H9 (cell line): Measurements from ENCODE around the gene LETM1. TPM values are rescaled to one million over a fixed set of nuclear protein-coding genes. Genes with fewer than 3 reads are reported as not detected.

ENCODE experiments used
- DNase-seq: peaks from one replicate; pipeline ENCODE4 v3.0.0-alpha.2; 2017
- H2AFZ ChIP-seq: one replicate; pipeline ENCODE4 v1.6.1; 2013; ENCODE audit warnings: mild to moderate bottlenecking, low read length, control low read depth, moderate library complexity
- H2AK5ac ChIP-seq: 2 replicates; pipeline ENCODE4 v1.6.1; 2013; ENCODE audit warnings: low read length, control low read depth, mixed read lengths; ENCODE audit not compliant: insufficient read length
- H2BK120ac ChIP-seq: one replicate; pipeline ENCODE4 v1.6.1; 2013; ENCODE audit warnings: low read depth, mild to moderate bottlenecking, low read length, control low read depth, inconsistent platforms; ENCODE audit not compliant: poor library complexity, severe bottlenecking
- H2BK12ac ChIP-seq: 2 replicates; pipeline ENCODE4 v1.6.1; 2013; ENCODE audit warnings: low read length, control low read depth, mixed read lengths, low read depth; ENCODE audit not compliant: insufficient read length
- H2BK15ac ChIP-seq: 2 replicates; pipeline ENCODE4 v1.6.1; 2013; ENCODE audit warnings: low read depth, low read length, control low read depth
- H2BK20ac ChIP-seq: one replicate; pipeline ENCODE4 v1.6.1; 2013; ENCODE audit warnings: low read depth, mild to moderate bottlenecking, low read length, control low read depth, inconsistent platforms; ENCODE audit not compliant: poor library complexity, severe bottlenecking
- H2BK5ac ChIP-seq: 2 replicates; pipeline ENCODE4 v1.6.1; 2013; ENCODE audit warnings: low read length, control low read depth, mixed read lengths; ENCODE audit not compliant: insufficient read length
- H3K14ac ChIP-seq: 2 replicates; pipeline ENCODE4 v1.6.1; 2013; ENCODE audit warnings: low read length, control low read depth; ENCODE audit not compliant: insufficient read depth
- H3K18ac ChIP-seq: 2 replicates; pipeline ENCODE4 v1.6.1; 2013; ENCODE audit warnings: low read depth, mild to moderate bottlenecking, mixed read lengths, low read length, control low read depth; ENCODE audit not compliant: insufficient read length
- H3K23ac ChIP-seq: 2 replicates; pipeline ENCODE4 v1.6.1; 2013; ENCODE audit warnings: low read length, control low read depth, mixed read lengths, low read depth; ENCODE audit not compliant: insufficient read length
- H3K23me2 ChIP-seq: 2 replicates; pipeline ENCODE4 v1.6.1; 2013; ENCODE audit warnings: low read depth, mild to moderate bottlenecking, mixed read lengths, low read length, control low read depth; ENCODE audit not compliant: insufficient read length, poor library complexity, severe bottlenecking
- H3K27ac ChIP-seq: 2 replicates; pipeline ENCODE4 v1.5.1; 2013; ENCODE audit warnings: low read length, control low read depth, mixed read lengths, low read depth; ENCODE audit not compliant: insufficient read length
- H3K27me3 ChIP-seq: 2 replicates; pipeline ENCODE4 v1.6.1; 2013; ENCODE audit warnings: low read length, control low read depth, inconsistent platforms; ENCODE audit not compliant: insufficient read depth
- H3K4ac ChIP-seq: 2 replicates; pipeline ENCODE4 v1.6.1; 2013; ENCODE audit warnings: low read depth, mild to moderate bottlenecking, control low read depth, inconsistent platforms, low read length, moderate library complexity
- H3K4me1 ChIP-seq: 2 replicates; pipeline ENCODE4 v1.6.1; 2013; ENCODE audit warnings: low read length, control low read depth, inconsistent platforms; ENCODE audit not compliant: insufficient read depth
- H3K4me2 ChIP-seq: 2 replicates; pipeline ENCODE4 v1.6.1; 2013; ENCODE audit warnings: low read length, control low read depth, mixed read lengths; ENCODE audit not compliant: insufficient read length, insufficient read depth
- H3K56ac ChIP-seq: 2 replicates; pipeline ENCODE4 v1.6.1; 2013; ENCODE audit warnings: low read depth, mild to moderate bottlenecking, mixed read lengths, low read length, control low read depth; ENCODE audit not compliant: insufficient read length
- H3K79me1 ChIP-seq: 2 replicates; pipeline ENCODE4 v1.6.1; 2013; ENCODE audit warnings: low read depth, mild to moderate bottlenecking, moderate library complexity, low read length, control low read depth, inconsistent platforms; ENCODE audit not compliant: insufficient read depth, poor library complexity, severe bottlenecking
- H3K79me2 ChIP-seq: 2 replicates; pipeline ENCODE4 v1.6.1; 2013; ENCODE audit warnings: low read length, control low read depth, inconsistent platforms; ENCODE audit not compliant: insufficient read depth
- H3K9ac ChIP-seq: 2 replicates; pipeline ENCODE4 v1.6.1; 2013; ENCODE audit warnings: low read length, control low read depth, mixed read lengths; ENCODE audit not compliant: insufficient read length; ENCODE audit errors: extremely low read depth
- H3K9me3 ChIP-seq: one replicate; pipeline ENCODE4 v1.6.1; 2013; ENCODE audit warnings: low read depth, low read length, inconsistent platforms; ENCODE audit not compliant: control insufficient read depth
- H3T11ph ChIP-seq: one replicate; pipeline ENCODE4 v1.6.1; 2013; ENCODE audit warnings: mild to moderate bottlenecking, low read length, control low read depth, inconsistent platforms
- H4K20me1 ChIP-seq: one replicate; pipeline ENCODE4 v1.6.1; 2013; ENCODE audit not compliant: control insufficient read depth, insufficient read length, insufficient read depth
- H4K5ac ChIP-seq: 2 replicates; pipeline ENCODE4 v1.6.1; 2013; ENCODE audit warnings: low read depth, mild to moderate bottlenecking, mixed read lengths, low read length, control low read depth; ENCODE audit not compliant: insufficient read length
- H4K8ac ChIP-seq: replicated peaks from 2 replicates; pipeline ENCODE4 v1.6.1; 2013; ENCODE audit warnings: low read length, control low read depth, mixed read lengths, low read depth; ENCODE audit not compliant: insufficient read length
- H4K91ac ChIP-seq: 2 replicates; pipeline ENCODE4 v1.6.1; 2013; ENCODE audit warnings: low read depth, mild to moderate bottlenecking, moderate library complexity, mixed read lengths, low read length, control low read depth; ENCODE audit not compliant: insufficient read length
- H3K27ac Mint-ChIP-seq, 3 experiments: 2 replicates in 2 of 3; 3 replicates in 1 of 3; pipeline ENCODE4 v1.8.0; 2020 to 2021; ENCODE audit warnings: mixed read lengths in 3 of 3, mild to moderate bottlenecking in 1 of 3, moderate library complexity in 1 of 3
- H3K27me3 Mint-ChIP-seq: 2 replicates; pipeline ENCODE4 v1.8.0; 2021; ENCODE audit warnings: low read depth, mild to moderate bottlenecking, moderate library complexity, mixed read lengths
- H3K36me3 Mint-ChIP-seq, 3 experiments: 2 replicates in 2 of 3; 3 replicates in 1 of 3; pipeline ENCODE4 v1.8.0; 2020 to 2021; ENCODE audit warnings: low read depth in 3 of 3, mixed read lengths in 3 of 3; ENCODE audit not compliant: insufficient read depth in 1 of 3
- H3K4me1 Mint-ChIP-seq, 2 experiments: 2 replicates each; pipeline ENCODE4 v1.8.0; 2020; ENCODE audit warnings: mixed read lengths in 2 of 2
- H3K4me3 Mint-ChIP-seq, 2 experiments: 2 replicates in 1 of 2; 3 replicates in 1 of 2; pipeline ENCODE4 v1.8.0; 2020 to 2021; ENCODE audit warnings: mild to moderate bottlenecking in 2 of 2, mixed read lengths in 2 of 2, moderate library complexity in 1 of 2
- H3K9me3 Mint-ChIP-seq, 2 experiments: 2 replicates in 1 of 2; 3 replicates in 1 of 2; pipeline ENCODE4 v1.8.0; 2020; ENCODE audit warnings: mild to moderate bottlenecking in 2 of 2, mixed read lengths in 2 of 2, moderate library complexity in 1 of 2
- WGBS: extraction: QIAGEN DNeasy Blood & Tissue Kit; methylation state at CpG from one replicate; pipeline ENCODE4 v1.1.7; 2013; ENCODE audit warnings: missing lambda C conversion rate, low lambda C conversion rate, mixed read lengths; ENCODE audit not compliant: insufficient read length; ENCODE audit errors: extremely low coverage; 5-methylcytosine and 5-hydroxymethylcytosine counted together
- total RNA-seq: library from RNA; stranded (reverse); gene quantifications from 2 replicates; pipeline ENCODE4 v1.2.1, GENCODE V29; 2021
- TF ChIP-seq, protein P1 (sequence below): fragments of 200-600 bp; sonication (generic); conservative IDR thresholded peaks from 3 replicates; pipeline ENCODE4 v1.8.0; 2021; ENCODE audit warnings: antibody characterized with exemption, mild to moderate bottlenecking

Gene LETM1
- total RNA-seq, 1 experiment from 2014 or later = 43.4 TPM

DNA sequence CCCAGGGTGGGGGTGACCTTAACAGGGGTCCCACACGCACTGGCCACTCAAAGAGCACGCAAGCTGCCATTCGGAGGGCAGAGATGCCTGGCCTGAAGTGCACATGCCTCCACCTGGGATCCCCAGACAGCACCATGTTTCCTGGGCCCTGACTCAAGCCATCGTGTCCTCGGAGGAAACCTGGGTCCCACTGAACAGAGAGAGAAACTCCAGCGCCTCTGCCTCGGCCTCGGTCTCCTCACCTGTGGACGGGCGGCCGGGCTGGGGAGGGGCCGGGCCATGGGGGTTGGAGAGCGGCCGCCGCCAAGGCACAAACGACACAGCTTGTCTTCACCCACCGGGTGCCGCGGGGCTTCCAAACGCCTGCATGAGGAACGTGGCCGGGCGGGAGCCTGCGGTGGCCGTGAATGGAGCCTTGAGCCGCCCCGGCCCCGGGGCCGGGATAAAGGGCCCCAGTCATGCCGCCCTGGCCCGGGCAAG is 92.8 kb downstream of the LETM1 start:
- no peak overlapping the region for H2BK12ac ChIP-seq
- Mint-ChIP-seq H3K36me3 (no peaks in the 10 kb centered on the region), H3K9me3 (no peaks in the 10 kb centered on the region), H3K4me1 (peaks cover 12 to 24% of the 10 kb centered on the region in 2 experiments), H3K27ac (no peak overlapping the region), H3K4me3 (no peak overlapping the region), H3K27me3 (peaks cover 9% of the 10 kb centered on the region)
- H2BK120ac ChIP-seq = no peak overlapping the region
- H3K23me2 ChIP-seq = peaks cover 3% of the 10 kb centered on the region
- H3K4me1 ChIP-seq = no peaks in the 10 kb centered on the region; the same call in 1 of the 2 replicates
- WGBS = no CpG with 5 or more reads among the region's 31 CpGs
- H2BK5ac ChIP-seq = no peak overlapping the region
- no peak overlapping the region for H2BK15ac ChIP-seq
- H4K91ac ChIP-seq = no peak overlapping the region
- H4K5ac ChIP-seq = no peak overlapping the region
- TF ChIP-seq, protein P1, sequence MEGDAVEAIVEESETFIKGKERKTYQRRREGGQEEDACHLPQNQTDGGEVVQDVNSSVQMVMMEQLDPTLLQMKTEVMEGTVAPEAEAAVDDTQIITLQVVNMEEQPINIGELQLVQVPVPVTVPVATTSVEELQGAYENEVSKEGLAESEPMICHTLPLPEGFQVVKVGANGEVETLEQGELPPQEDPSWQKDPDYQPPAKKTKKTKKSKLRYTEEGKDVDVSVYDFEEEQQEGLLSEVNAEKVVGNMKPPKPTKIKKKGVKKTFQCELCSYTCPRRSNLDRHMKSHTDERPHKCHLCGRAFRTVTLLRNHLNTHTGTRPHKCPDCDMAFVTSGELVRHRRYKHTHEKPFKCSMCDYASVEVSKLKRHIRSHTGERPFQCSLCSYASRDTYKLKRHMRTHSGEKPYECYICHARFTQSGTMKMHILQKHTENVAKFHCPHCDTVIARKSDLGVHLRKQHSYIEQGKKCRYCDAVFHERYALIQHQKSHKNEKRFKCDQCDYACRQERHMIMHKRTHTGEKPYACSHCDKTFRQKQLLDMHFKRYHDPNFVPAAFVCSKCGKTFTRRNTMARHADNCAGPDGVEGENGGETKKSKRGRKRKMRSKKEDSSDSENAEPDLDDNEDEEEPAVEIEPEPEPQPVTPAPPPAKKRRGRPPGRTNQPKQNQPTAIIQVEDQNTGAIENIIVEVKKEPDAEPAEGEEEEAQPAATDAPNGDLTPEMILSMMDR = no peak
- H3T11ph ChIP-seq = no peak overlapping the region
- no peak overlapping the region for H3K9ac ChIP-seq
- no peak overlapping the region for H4K8ac ChIP-seq
- H3K9me3 ChIP-seq = no peaks in the 10 kb centered on the region
- no peak overlapping the region for H2AFZ ChIP-seq
- no peak overlapping the region for H3K4ac ChIP-seq
- H3K23ac ChIP-seq = no peak overlapping the region
- no peak overlapping the region for H2BK20ac ChIP-seq
- H3K79me2 ChIP-seq = no peaks in the 10 kb centered on the region
- 0 out of 2 replicates have a peak overlapping the region, but pooled peaks have one; percentile 43 for H3K14ac ChIP-seq
- no peaks in the 10 kb centered on the region for H3K27me3 ChIP-seq
- H3K27ac ChIP-seq = no peak overlapping the region
- H3K79me1 ChIP-seq = no peaks in the 10 kb centered on the region
- H3K18ac ChIP-seq = no peak overlapping the region
- DNase-seq = no peak
- H3K4me2 ChIP-seq = no peak overlapping the region
- no peaks in the 10 kb centered on the region for H4K20me1 ChIP-seq
- no peak overlapping the region for H3K56ac ChIP-seq
- H2AK5ac ChIP-seq = no peak overlapping the region
